Measurements from ENCODE around the gene TMEM89.

The TMEM89 gene

GRCh38 chr3:48628277-48629017 is 6.9 kb upstream of the TMEM89 start:
- no peaks in the 10 kb centered on the region for H3K9me3 ChIP-seq (ENCODE audit: control insufficient read depth, low read depth, low read length)
- no peak overlapping the region for H3K9ac ChIP-seq (ENCODE audit: low read length)
- H3K27ac ChIP-seq (ENCODE audit: low read length) = no peak overlapping the region
- no peaks in the 10 kb centered on the region for H3K4me1 ChIP-seq (ENCODE audit: control insufficient read depth, low read depth, low read length)
- no peaks in the 10 kb centered on the region for H3K27me3 ChIP-seq (ENCODE audit: control insufficient read depth, insufficient read depth, low read length)
- H3K4me3 ChIP-seq (ENCODE audit: low read length) = no peak overlapping the region
- peaks cover 69% of the 10 kb centered on the region for H3K36me3 ChIP-seq (ENCODE audit: control insufficient read depth, low read depth, low read length)

GRCh38 chr3:48625600-48625999 is 4.0 kb upstream of the TMEM89 start:
- Histone ChIP-seq H3K27ac (ENCODE audit: low read length) (no peak overlapping the region), H3K4me3 (ENCODE audit: low read length) (no peak overlapping the region), H3K36me3 (ENCODE audit: control insufficient read depth, low read depth, low read length) (peaks cover 48% of the 10 kb centered on the region), H3K9ac (ENCODE audit: low read length) (no peak overlapping the region), H3K9me3 (ENCODE audit: control insufficient read depth, low read depth, low read length) (no peaks in the 10 kb centered on the region), H3K4me1 (ENCODE audit: control insufficient read depth, low read depth, low read length) (no peaks in the 10 kb centered on the region), H3K27me3 (ENCODE audit: control insufficient read depth, insufficient read depth, low read length) (no peaks in the 10 kb centered on the region)

GRCh38 chr3:48624767-48625166 is 3.2 kb upstream of the TMEM89 start:
- Histone ChIP-seq H3K36me3 (ENCODE audit: control insufficient read depth, low read depth, low read length) (peaks cover 40% of the 10 kb centered on the region), H3K9ac (ENCODE audit: low read length) (no peak overlapping the region), H3K4me1 (ENCODE audit: control insufficient read depth, low read depth, low read length) (no peaks in the 10 kb centered on the region), H3K27ac (ENCODE audit: low read length) (no peak overlapping the region), H3K4me3 (ENCODE audit: low read length) (no peak overlapping the region), H3K9me3 (ENCODE audit: control insufficient read depth, low read depth, low read length) (no peaks in the 10 kb centered on the region), H3K27me3 (ENCODE audit: control insufficient read depth, insufficient read depth, low read length) (no peaks in the 10 kb centered on the region)

- Histone ChIP-seq H3K36me3 (ENCODE audit: control insufficient read depth, low read depth, low read length) (peaks cover 35% of the 10 kb centered on the region), H3K4me3 (ENCODE audit: low read length) (no peak overlapping the region), H3K9ac (ENCODE audit: low read length) (no peak overlapping the region)
Observed at GRCh38 chr3:48623851-48624547, 2.4 kb upstream of the TMEM89 start.

DNA sequence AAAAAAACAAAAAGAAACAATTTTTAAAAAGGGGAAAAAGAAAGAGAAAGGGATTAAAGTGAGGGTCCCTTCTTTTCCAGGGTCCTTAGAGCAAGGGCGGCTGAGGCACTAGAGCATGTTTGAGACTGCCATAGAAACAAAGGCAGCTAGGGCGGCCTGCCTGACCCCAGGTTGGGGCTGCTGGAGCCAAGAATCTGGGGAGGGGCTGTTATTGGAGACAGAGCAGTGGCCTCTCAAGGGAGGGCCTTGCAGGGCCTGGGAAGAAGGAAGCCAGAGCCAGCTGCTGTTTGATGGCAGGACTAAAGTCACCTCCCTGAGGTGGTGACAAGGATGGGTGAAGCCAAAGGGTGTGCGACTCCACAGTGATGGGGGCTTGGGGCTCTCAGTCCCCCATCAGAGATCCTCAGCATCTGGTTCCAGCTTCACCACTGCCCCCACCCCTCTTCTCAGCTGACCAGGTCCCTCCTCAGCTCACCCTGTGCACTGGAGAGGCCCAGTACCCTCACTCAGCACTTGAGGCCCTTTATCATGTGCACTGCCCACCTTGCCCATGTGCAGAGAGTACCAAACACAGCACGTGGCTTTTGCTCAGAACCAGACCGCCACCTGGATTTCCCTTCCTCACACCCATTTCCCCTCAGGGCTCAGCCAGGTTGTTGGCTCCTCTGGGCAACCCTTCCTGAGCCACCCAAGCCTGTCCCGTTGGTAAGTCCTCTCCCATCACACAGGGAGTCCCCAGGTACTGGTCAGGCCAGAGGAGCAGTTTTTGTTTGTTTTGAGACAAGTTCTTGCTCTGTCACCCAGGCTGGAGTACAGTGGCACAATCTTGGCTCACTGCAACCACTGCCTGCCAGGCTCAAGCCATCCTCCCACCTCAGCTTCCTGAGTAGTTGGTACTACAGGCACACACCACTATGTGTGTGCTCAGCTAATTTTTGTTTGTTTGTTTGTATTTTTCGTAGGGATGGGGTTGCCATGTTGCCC is 1.7 kb downstream of the TMEM89 start:
- Histone ChIP-seq H3K9me3 (ENCODE audit: control insufficient read depth, low read depth, low read length) (peaks cover 7% of the 10 kb centered on the region), H3K9ac (ENCODE audit: low read length) (no peak overlapping the region), H3K36me3 (ENCODE audit: control insufficient read depth, low read depth, low read length) (peaks cover 3% of the 10 kb centered on the region), H3K27me3 (ENCODE audit: control insufficient read depth, insufficient read depth, low read length) (no peaks in the 10 kb centered on the region), H3K4me1 (ENCODE audit: control insufficient read depth, low read depth, low read length) (no peaks in the 10 kb centered on the region), H3K4me3 (ENCODE audit: low read length) (no peak overlapping the region), H3K27ac (ENCODE audit: low read length) (no peak overlapping the region)

More at GRCh38 chr3:48623851-48624547, 2.4 kb upstream of the TMEM89 start:
- H3K27me3 ChIP-seq (ENCODE audit: control insufficient read depth, insufficient read depth, low read length) = no peaks in the 10 kb centered on the region
- no peaks in the 10 kb centered on the region for H3K9me3 ChIP-seq (ENCODE audit: control insufficient read depth, low read depth, low read length)
- H3K4me1 ChIP-seq (ENCODE audit: control insufficient read depth, low read depth, low read length) = no peaks in the 10 kb centered on the region
- no peak overlapping the region for H3K27ac ChIP-seq (ENCODE audit: low read length)

- no peak overlapping the region for H3K4me3 ChIP-seq (ENCODE audit: low read length)
- no peaks in the 10 kb centered on the region for H3K27me3 ChIP-seq (ENCODE audit: control insufficient read depth, insufficient read depth, low read length)
- H3K9ac ChIP-seq (ENCODE audit: low read length) = no peak overlapping the region
- peaks cover 7% of the 10 kb centered on the region for H3K9me3 ChIP-seq (ENCODE audit: control insufficient read depth, low read depth, low read length)
- no peaks in the 10 kb centered on the region for H3K4me1 ChIP-seq (ENCODE audit: control insufficient read depth, low read depth, low read length)
- H3K36me3 ChIP-seq (ENCODE audit: control insufficient read depth, low read depth, low read length) = no peaks in the 10 kb centered on the region
- H3K27ac ChIP-seq (ENCODE audit: low read length) = no peak overlapping the region
Observed at GRCh38 chr3:48617559-48617958, 4.0 kb downstream of the TMEM89 start.

DNA sequence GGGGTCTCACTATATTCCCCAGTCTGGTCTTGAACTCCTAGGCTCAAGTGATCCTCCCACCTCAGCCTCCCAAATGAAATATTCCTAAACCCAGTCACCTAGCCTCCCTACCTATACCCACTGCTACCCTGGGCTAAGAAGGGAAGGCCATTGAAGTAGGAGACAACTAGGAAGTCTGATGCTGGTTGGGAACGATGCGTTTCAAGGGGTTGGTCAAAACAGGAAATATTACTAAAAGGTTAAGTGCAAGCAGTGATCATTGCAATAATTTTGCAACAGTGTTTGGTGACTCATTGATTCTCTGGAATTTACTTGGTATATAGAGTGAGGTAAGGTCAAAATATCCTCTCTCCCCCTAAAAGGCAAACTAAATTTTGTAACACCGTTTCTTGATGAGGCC is 7.5 kb downstream of the TMEM89 start:
- Histone ChIP-seq H3K27ac (ENCODE audit: low read length) (no peak overlapping the region), H3K4me3 (ENCODE audit: low read length) (no peak overlapping the region)

DNA sequence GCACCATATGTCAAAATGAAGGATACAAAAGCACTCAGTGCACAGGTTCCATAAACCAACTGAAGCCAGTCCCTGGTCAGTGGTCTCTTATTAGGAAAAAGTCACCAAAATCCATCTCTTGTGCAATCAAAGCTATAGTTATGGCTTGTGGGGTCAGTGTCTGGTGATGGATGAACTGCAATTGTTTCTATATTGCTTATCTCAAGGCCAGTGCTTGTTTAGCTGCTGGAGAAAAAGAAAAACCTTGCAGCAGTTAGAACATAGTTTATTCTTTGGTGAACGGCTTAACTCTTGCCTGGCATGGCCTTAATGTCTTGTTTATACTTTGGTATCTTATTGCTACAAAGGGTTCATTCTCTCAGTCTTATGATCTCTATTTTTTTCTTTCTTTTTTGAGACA is 9.3 kb downstream of the TMEM89 start:
- no peak overlapping the region for H3K4me3 ChIP-seq (ENCODE audit: low read length)
- no peaks in the 10 kb centered on the region for H3K4me1 ChIP-seq (ENCODE audit: control insufficient read depth, low read depth, low read length)
- no peaks in the 10 kb centered on the region for H3K36me3 ChIP-seq (ENCODE audit: control insufficient read depth, low read depth, low read length)
- no peaks in the 10 kb centered on the region for H3K27me3 ChIP-seq (ENCODE audit: control insufficient read depth, insufficient read depth, low read length)
- H3K9me3 ChIP-seq (ENCODE audit: control insufficient read depth, low read depth, low read length) = peaks cover 5% of the 10 kb centered on the region
- no peak overlapping the region for H3K27ac ChIP-seq (ENCODE audit: low read length)
- H3K9ac ChIP-seq (ENCODE audit: low read length) = no peak overlapping the region

More for the DNA sequence above, 7.5 kb downstream of the TMEM89 start:
- no peaks in the 10 kb centered on the region for H3K4me1 ChIP-seq (ENCODE audit: control insufficient read depth, low read depth, low read length)
- H3K27me3 ChIP-seq (ENCODE audit: control insufficient read depth, insufficient read depth, low read length) = no peaks in the 10 kb centered on the region
- no peak overlapping the region for H3K9ac ChIP-seq (ENCODE audit: low read length)
- H3K9me3 ChIP-seq (ENCODE audit: control insufficient read depth, low read depth, low read length) = peaks cover 7% of the 10 kb centered on the region
- H3K36me3 ChIP-seq (ENCODE audit: control insufficient read depth, low read depth, low read length) = no peaks in the 10 kb centered on the region

DNA sequence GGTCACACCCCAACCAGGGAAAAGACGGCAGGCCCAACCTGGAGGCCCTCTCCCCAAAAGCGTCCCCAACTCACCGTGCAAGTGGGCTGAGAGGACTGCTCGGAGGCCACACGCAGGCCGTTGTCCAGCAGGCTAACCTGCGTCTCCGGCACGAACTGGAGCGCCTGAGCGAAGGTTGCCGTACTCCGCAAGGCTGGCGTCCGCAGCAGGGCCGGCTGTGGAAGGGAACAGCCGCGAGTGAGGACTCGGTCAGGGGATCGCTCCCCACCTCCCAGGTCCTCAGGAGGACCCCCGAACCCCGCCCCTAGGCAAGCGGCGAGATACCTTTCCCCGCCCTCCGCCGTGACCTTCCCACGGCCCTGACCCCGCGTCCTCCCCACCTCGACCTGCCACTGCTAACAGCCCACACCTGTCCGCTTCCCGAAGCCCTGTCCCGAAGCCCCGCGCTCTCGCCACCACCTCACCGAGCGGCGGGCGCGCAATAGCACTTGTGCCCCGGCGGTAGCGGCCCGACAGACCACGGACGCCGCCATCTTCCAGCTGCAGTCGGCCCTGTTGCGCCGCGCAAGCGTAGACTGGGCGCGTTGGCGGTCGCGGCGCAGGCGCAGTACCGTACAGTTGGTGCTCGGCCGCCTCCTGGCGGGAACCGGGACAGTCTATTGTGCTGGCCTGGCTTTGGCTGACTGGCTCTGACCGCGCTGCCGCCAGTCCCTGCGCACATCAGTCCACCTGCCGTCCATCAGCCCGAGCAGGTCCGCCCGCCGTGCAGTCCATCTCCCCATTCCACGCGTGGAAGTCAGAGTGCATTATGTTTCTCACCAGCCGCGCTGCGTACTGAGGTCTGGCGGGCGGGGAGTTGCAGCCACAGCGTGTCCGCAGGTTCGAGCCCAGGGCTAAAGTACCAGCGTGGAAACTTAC is 12.2 kb downstream of the TMEM89 start, which contains the start of gene UQCRC1:
TSS of gene UQCRC1 (minus strand) at position 559 of the 918 bp plus-strand sequence. CDS start at position 533, 26 bp downstream.
- peaks cover 18% of the 10 kb centered on the region for H3K36me3 ChIP-seq (ENCODE audit: control insufficient read depth, low read depth, low read length)
- H3K4me1 ChIP-seq (ENCODE audit: control insufficient read depth, low read depth, low read length) = no peaks in the 10 kb centered on the region
- H3K9ac ChIP-seq (ENCODE audit: low read length) = peak within 1 kb of the TSS; percentile 88
- peak within 1 kb of the TSS; percentile 30 for H3K27ac ChIP-seq (ENCODE audit: low read length)
- H3K27me3 ChIP-seq (ENCODE audit: control insufficient read depth, insufficient read depth, low read length) = no peaks in the 10 kb centered on the region
- peak within 1 kb of the TSS; percentile 92 for H3K4me3 ChIP-seq (ENCODE audit: low read length)
- H3K9me3 ChIP-seq (ENCODE audit: control insufficient read depth, low read depth, low read length) = no peaks in the 10 kb centered on the region

DNA sequence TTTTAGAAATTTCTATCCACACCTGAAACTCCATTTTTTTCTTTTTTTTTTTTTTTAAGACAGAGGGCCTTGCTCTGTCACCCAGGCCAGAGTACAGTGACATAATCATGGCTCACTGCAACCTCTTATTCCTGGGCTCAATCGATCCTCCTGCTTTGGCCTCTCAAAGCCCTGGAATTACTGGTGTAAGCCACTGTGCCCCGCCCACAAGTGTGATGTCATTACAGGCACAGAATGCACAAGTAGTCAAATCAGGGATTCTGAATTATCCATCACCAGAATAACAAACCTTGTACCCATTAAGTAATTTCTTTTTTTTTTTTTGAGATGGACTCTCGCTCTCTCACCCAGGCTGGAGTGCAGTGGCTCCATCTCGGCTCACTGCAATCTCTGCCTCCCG is 14.1 kb downstream of the TMEM89 start:
- no peak overlapping the region for H3K9ac ChIP-seq (ENCODE audit: low read length)
- no peak overlapping the region for H3K4me3 ChIP-seq (ENCODE audit: low read length)
- peaks cover 36% of the 10 kb centered on the region for H3K36me3 ChIP-seq (ENCODE audit: control insufficient read depth, low read depth, low read length)
- H3K9me3 ChIP-seq (ENCODE audit: control insufficient read depth, low read depth, low read length) = no peaks in the 10 kb centered on the region
- H3K27ac ChIP-seq (ENCODE audit: low read length) = no peak overlapping the region
- no peaks in the 10 kb centered on the region for H3K4me1 ChIP-seq (ENCODE audit: control insufficient read depth, low read depth, low read length)
- H3K27me3 ChIP-seq (ENCODE audit: control insufficient read depth, insufficient read depth, low read length) = no peaks in the 10 kb centered on the region
